HG03575 (cell line): ENCODE data around the gene GRB7.
"Not testable (repeated sequence)": the region's sequence is repeated elsewhere in the genome, so short reads cannot be mapped to it uniquely, and the experiment has no call there.

Experiments
- ATAC-seq: cut with Tn5 transposase; IDR thresholded peaks from one replicate; pipeline ENCODE4 v1.9.1; 2021; ENCODE audit not compliant: unreplicated experiment, insufficient number of reproducible peaks, low FRiP score; ENCODE audit errors: extremely low read depth

The GRB7 gene

DNA sequence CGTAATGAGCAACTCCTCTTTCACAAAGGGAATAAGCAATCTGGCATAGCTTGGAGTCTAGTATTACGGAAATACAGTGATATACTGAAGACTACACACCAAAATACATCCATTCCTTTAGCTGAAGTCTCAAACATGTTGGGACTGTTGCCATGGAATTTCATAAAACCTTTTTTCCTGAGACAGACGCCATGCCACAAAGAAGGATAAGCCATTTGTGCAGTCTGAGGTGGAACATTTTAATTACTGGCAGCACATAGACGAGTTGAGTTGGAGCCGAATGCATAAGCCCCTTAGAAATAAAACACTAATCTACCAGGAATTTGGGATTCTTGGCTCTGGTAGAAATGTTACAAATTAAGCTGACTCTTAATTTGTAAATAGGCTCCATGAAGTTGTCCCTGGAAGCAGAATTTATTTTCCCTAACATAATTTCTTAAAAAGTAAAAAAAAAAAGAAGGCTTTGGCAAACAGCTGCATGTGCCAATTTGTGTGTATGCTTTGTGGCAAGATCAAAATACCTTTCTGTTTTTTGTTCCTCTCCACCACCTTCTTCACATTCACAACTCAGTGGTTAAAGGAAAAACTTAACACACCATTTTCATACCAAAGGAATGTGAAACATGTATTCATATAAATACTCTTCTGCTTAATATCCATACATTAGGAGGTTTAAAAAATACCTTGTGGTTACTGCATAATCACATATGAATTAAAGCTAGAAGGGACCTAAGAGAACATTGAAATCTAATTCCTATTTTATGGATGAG lies 25.5 kb downstream of the GRB7 start:
- ATAC-seq: no peak

DNA sequence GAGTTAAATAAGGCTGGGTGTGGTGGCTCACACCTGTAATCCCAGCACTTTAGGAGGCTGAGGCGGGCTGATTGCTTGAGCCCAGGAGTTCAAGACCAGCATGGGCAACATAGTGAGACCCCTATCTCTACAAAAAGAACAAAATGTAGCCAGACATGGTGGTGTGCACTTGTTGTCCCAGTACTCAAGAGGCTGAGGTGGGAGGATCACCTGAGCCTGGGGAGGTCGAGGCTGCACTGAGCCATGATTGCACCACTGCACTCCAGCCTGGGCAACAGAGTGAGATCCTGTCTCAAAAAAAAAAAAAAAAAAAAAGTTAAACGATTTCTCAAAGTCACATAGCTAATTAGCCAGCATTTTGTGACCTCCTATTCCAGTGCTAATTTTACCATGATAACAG lies 26.4 kb downstream of the GRB7 start:
- not testable (repeated sequence) for ATAC-seq

DNA sequence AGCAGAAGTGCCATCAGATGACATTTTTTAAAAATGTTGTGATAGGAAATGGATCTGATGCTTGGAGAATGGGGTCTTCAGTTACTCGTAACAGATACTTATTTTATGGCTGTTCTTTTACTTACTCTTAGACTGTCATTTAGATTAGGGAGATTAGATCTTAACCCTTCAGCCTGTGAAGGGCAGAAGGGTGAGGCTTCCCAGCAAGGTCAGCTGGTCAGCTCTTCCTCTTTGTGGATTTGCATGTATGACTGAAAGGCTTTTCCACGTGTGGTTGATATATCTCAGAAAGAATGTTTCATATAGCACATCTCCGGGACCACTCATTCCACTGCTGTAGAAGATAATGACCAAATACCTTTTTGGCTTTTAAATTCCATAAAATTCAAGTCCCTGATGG lies 27.4 kb downstream of the GRB7 start:
- no peak for ATAC-seq

DNA sequence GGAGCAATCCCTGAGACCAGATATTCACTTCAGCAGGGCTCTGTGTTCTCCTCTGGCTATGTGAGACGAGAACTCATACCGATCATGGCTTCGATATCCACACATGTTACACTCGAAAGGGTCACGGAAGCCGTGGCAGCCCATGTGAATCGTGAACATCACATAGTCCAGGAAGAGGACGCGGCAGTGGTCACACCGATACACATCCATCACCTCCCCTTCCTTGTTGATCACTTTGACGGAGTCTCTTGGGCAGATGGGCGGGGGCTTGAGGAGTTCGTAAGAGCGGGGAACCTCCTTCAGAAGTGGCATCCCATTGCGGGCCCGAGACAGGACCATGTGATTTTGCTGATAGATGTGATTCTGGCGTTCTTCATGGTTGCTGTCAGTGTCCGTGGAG lies 28.0 kb downstream of the GRB7 start:
- ATAC-seq: no peak

DNA sequence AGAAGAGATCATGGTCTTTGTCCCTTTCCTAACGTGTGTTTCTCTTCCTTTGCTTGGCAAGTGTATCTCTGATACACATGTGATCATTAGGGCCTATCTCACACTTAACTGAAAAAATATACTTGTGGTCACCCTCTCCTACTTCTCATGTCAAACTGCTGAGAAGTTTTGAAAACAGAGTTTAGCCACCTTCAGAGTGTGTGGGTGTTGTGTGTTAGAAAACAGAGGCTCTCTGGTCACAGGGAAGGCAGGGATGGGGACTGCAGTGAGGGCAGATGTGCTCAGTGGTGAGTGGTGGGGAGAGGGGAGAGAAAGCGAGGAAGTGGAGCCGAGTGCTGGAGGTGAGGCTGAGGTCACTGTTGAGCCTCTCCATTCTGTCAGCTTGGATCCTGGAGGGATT lies 29.4 kb downstream of the GRB7 start:
- ATAC-seq: no peak

GRCh38 chr17:39769974-39770587 lies 32.3 kb downstream of the GRB7 start:
- no peak for ATAC-seq

GRCh38 chr17:39772415-39772814 lies 34.7 kb downstream of the GRB7 start:
- no peak for ATAC-seq

DNA sequence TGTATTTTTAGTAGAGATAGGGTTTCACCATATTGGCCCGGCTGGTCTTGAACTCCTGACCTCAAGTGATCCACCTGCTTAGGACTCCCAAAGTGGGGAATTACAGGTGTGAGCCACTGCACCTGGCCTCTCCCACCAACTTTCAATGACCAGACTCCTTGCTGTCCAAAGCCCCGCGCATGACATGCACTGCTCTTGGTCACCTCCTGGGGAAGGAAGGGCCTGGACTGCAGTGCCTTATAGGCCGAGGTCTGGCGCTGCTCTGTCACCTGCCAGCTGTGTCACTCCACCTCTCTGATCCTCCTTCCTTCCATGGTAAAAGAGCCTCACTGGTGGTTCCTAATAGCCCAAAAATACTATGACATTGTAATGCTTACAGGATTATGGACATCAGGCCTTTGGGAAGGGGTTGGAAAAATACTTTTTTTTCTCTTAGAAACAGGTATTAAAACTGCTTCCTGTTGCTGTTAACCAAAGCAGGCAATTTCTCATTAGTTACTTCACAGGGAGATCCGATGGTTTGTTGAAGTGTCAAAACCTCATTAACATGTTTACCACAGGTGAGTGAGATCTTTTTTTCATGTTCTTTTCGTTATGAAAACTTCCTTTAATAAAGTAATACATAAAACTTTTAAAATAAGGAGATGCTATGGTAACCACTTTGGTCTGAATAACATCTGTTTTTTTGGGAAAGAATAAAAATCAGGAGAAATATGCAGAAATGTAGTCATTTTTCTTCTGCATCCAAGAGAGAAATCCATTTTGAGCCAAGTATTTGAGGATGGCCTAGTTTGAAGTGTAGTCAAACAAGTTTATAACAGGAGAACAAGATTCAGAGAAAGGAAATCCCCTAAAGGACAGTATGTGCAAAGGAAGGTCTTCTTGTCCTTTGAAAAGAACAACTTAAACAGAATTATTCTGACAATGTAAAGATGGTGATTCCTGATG lies 35.5 kb downstream of the GRB7 start:
- no peak for ATAC-seq

- ATAC-seq: no peak
Observed at GRCh38 chr17:39774047-39774446, 36.3 kb downstream of the GRB7 start.

- no peak for ATAC-seq
Observed at GRCh38 chr17:39775031-39775430, 37.3 kb downstream of the GRB7 start.

- no peak for ATAC-seq
Observed at GRCh38 chr17:39776252-39776651, 38.5 kb downstream of the GRB7 start.

DNA sequence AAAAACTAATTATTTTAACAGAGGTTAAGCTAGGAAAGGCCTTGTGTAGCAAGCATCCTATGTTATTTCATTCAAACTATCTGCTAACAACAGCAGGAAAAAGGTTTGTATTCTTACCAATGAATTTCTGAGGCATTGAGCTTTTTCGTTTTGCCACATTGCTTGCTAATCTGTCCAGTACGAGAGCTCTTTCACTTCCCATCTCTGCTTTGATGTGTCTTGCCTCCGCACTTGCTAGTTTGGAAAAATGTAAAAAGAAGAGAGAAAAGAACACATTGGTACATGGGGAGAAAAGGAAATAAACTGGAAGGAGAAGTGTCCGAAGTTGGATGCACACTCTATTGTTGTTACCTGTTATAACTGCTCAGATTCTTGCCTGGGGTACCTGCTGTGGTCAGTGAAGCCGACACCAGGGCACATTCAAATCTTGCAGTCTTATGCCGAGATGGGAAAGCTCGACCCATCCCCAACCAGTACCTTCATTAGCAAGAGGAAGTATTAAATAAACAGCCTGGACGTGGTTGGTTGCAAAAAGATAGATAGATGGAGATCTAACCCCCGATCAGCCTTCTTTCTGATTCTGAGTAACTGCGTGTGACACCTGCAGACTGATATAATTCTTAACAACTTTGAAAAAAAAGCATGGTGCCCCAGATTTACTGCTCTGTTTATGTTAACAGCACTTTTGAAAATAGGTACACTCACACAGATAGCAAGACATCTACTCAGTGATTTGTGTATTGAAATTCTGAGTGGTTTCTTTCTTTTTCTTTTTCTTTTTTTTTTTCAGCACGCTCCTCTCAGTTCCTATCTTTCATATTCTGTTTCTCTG lies 40.0 kb downstream of the GRB7 start:
- peak; percentile 30 for ATAC-seq

DNA sequence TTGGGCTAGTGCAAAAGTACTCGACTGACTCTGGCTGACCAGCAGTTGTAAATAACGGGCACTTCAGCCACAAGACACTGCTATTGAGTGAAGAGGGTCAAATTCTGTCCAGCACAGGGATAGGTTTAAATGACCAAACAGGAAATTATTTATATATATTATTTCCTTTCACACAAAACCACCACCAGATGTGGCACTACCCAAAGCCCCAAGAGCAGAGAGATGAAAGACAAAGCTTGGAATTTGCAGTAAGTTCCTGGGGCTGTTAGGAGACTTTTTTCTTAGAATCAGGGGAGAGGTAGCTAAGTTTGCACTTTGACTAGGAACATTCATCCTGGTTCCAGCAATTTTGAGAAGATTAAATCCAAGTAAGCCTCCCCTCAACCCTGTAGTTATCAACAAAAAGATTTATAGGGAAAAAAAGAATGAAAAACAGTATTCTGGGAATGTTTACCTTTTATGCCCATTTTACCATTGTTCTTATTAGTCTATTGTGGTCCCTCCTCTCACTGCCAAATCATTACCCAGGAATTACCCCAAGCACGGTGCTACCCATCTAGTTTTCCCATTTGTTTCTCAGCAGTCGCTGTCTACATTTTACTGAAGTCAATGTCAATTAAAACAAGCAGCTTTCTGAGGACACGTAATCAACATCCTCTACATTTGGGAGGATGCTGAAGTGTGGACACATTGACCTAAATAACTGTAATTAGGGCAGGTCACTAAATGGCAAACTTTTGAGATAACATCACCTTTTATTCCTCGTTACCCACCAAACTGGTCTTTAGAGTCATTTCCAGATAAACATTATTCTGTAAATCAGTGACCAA lies 43.5 kb downstream of the GRB7 start:
- no peak for ATAC-seq

- no peak for ATAC-seq
Observed at GRCh38 chr17:39781861-39782213, 44.1 kb downstream of the GRB7 start.

- ATAC-seq: no peak
Observed at GRCh38 chr17:39782481-39782880, 44.7 kb downstream of the GRB7 start.

DNA sequence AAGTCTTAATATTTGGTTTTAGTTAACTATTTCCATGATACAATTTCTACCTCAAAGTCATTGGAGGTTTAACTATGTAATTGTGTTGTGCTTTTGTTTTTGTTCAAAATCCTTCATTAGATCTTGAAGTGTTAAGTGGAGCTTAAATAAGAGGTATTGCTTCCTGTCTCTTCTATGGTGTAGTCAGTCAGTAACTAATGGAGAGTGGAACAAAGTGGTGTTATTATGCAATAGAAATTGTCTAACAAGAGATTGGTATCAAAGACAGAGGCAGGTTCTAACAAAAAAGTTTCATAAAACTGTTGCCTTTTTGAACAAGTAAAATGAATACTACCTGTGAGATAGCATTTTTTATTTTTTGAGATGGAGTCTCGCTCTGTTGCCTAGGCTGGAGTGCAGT lies 45.2 kb downstream of the GRB7 start:
- no peak for ATAC-seq

GRCh38 chr17:39787041-39787440 lies 49.3 kb downstream of the GRB7 start:
- no peak for ATAC-seq

DNA sequence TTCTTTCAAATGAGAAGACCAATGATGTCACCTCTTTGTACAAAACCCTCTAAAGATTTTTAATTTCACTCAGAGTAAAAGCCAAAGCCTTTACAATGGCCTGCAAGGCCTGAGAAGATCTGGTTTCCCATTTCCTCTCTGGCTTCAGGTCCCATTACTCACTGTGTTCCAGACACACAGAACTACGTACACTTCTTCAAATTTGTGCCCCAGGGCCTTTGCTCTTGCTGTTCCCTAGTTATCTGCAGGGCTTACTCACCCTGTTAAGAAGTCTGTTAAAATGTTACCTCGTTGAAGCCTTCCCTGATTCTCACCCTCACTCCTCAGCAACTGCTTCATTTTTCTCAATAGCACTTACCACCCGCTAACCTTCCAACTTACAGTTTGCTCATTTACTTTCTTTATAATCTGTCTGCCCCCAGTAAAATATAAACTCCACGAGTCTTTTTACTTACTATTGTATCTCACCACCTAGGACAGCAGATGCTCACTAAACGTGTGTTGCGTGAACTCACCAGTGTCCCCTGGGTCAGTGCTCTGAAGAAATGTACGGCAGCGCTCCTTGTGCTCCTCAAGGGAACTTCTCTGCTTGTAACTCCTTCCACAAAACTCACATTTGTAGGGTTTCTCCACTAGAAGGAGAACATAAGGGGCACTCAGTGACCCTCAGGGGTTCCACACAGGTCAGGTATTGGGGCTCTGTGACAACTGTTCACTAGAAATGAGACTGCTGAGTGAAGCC lies 50.2 kb downstream of the GRB7 start:
- no peak for ATAC-seq
